Hepatocyte (in vitro differentiated cells): ENCODE results near the gene MISP3. TPM values are rescaled to one million over a fixed set of nuclear protein-coding genes. Genes with fewer than 3 reads are reported as not detected.

Source experiments
- DNase-seq: peaks from one replicate; pipeline ENCODE4 v3.0.0-alpha.2; 2016; ENCODE audit warnings: low spot score
- H2AFZ ChIP-seq: fragments of 200-600 bp; sonication (generic); 2 replicates; pipeline ENCODE4 v1.6.0; 2016; ENCODE audit warnings: antibody characterized with exemption, mild to moderate bottlenecking
- H3K27ac ChIP-seq: fragments of 200-600 bp; sonication (generic); 2 replicates; pipeline ENCODE4 v1.5.1; 2016; ENCODE audit warnings: mild to moderate bottlenecking
- H3K27me3 ChIP-seq: fragments of 200-600 bp; sonication (generic); 2 replicates; pipeline ENCODE4 v1.6.1; 2016
- H3K36me3 ChIP-seq: fragments of 200-600 bp; sonication (generic); replicated peaks from 2 replicates; pipeline ENCODE4 v1.5.1; 2016; ENCODE audit warnings: low read depth; ENCODE audit not compliant: insufficient read depth
- H3K4me1 ChIP-seq: fragments of 200-600 bp; sonication (generic); 2 replicates; pipeline ENCODE4 v1.5.1; 2016; ENCODE audit warnings: mild to moderate bottlenecking, moderate library complexity; ENCODE audit not compliant: insufficient read depth
- H3K4me2 ChIP-seq: fragments of 200-600 bp; sonication (generic); 2 replicates; pipeline ENCODE4 v1.6.0; 2016
- H3K4me3 ChIP-seq: fragments of 200-600 bp; sonication (generic); 2 replicates; pipeline ENCODE4 v1.5.1; 2016; ENCODE audit warnings: mild to moderate bottlenecking
- H3K79me2 ChIP-seq: fragments of 200-600 bp; sonication (generic); 2 replicates; pipeline ENCODE4 v1.6.0; 2017; ENCODE audit warnings: mild to moderate bottlenecking
- H3K9me2 ChIP-seq: fragments of 200-600 bp; sonication (generic); replicated peaks from 2 replicates; pipeline ENCODE4 v1.6.0; 2017; ENCODE audit warnings: mild to moderate bottlenecking; ENCODE audit not compliant: insufficient read depth
- H3K9me3 ChIP-seq: fragments of 200-600 bp; sonication (generic); 2 replicates; pipeline ENCODE4 v1.5.1; 2016; ENCODE audit warnings: low read depth, mild to moderate bottlenecking
- H4K20me1 ChIP-seq: fragments of 200-600 bp; sonication (generic); 2 replicates; pipeline ENCODE4 v1.6.0; 2016; ENCODE audit warnings: mild to moderate bottlenecking; ENCODE audit not compliant: insufficient read depth, poor library complexity, severe bottlenecking
- EZH2 ChIP-seq: fragments of 200-600 bp; sonication (generic); IDR thresholded peaks from 2 replicates; pipeline ENCODE4 v1.6.1; 2016; ENCODE audit warnings: antibody characterized with exemption, mild to moderate bottlenecking, borderline replicate concordance
- EZH2phosphoT487 ChIP-seq: fragments of 200-600 bp; sonication (generic); IDR thresholded peaks from one replicate; pipeline ENCODE4 v1.6.1; 2018; ENCODE audit warnings: antibody characterized with exemption, mild to moderate bottlenecking, low read depth, moderate library complexity; ENCODE audit not compliant: unreplicated experiment, severe bottlenecking
- WGBS: methylation state at CpG from one replicate; pipeline ENCODE4 v1.1.6; 2016; ENCODE audit warnings: low lambda C conversion rate; ENCODE audit errors: missing lambda C conversion rate; 5-methylcytosine and 5-hydroxymethylcytosine counted together
- polyA plus RNA-seq: library from polyadenylated mRNA; unstranded; fragments of >200 nt; fragmentation: Nextera tagmentation; extraction: Ambion mirVana; gene quantifications from 2 replicates; pipeline ENCODE4 v1.2.1, GENCODE V29; 2016
- total RNA-seq: library from RNA; depleted of rRNA; stranded (reverse); fragments of >200 nt; gene quantifications from 2 replicates; pipeline ENCODE4 v1.2.3, GENCODE V29; 2014
- TF ChIP-seq, protein P1 (sequence below): fragments of 200-600 bp; sonication (generic); IDR thresholded peaks from 2 replicates; pipeline ENCODE4 v1.5.1; 2016; ENCODE audit warnings: antibody characterized with exemption, mild to moderate bottlenecking; ENCODE audit not compliant: poor library complexity

The MISP3 gene
- total and polyA plus RNA-seq, 2 experiments from 2014 or later, result 4.9 to 13.1 TPM

DNA sequence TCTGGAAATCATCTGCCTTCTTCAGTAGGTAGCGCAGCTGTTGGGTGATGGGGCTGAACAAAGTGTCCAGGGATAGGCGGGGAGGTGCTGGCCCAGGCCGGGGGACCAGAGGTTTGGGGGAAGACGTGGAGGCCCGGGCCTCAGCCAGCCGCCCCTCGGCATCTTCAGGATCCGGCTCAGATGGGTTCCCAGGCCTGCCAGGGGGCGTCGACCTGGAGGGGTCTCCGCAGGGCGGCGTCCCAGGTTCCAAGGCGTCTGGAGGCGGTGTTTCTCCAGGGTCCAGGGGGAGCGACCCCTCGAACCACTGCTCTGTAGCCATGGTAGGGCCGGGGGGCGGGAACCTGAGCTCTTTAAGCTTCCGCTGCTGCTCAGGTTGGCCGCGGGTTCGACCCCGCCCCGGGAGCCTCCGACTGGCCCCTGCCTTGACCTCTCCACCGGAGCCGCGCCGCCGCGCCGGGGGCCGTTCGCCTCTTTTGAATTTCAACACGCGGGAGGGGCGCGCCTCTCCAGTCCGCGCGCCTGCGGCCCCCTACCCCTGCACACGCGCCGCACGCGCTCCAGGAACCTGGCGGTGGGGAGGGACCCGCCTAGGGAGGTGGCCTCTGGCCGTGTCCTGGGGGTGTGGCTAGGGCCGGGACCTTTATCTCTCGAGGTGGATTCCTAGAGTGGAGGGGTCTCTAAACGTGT is 12.9 kb downstream of the MISP3 start, which contains the start of gene C19orf67:
TSS of gene C19orf67 (minus strand) at position 475 of the 687 bp plus-strand sequence. CDS start at position 319, 156 bp downstream.
- Histone ChIP-seq H3K79me2 (peaks cover 15% of the 10 kb centered on the region), H3K4me1 (peaks cover 6% of the 10 kb centered on the region), H3K4me3 (no peak within 1 kb of the TSS), H2AFZ (no peak within 1 kb of the TSS), H3K4me2 (peak within 1 kb of the TSS; percentile 77), H4K20me1 (peaks cover 7% of the 10 kb centered on the region), H3K27me3 (no peaks in the 10 kb centered on the region), H3K9me3 (no peaks in the 10 kb centered on the region), H3K36me3 (no peaks in the 10 kb centered on the region), H3K9me2 (no peaks in the 10 kb centered on the region), H3K27ac (no peak within 1 kb of the TSS)
- TF ChIP-seq EZH2phosphoT487 (no peak), EZH2 (no peak)
- TF ChIP-seq, protein P1, sequence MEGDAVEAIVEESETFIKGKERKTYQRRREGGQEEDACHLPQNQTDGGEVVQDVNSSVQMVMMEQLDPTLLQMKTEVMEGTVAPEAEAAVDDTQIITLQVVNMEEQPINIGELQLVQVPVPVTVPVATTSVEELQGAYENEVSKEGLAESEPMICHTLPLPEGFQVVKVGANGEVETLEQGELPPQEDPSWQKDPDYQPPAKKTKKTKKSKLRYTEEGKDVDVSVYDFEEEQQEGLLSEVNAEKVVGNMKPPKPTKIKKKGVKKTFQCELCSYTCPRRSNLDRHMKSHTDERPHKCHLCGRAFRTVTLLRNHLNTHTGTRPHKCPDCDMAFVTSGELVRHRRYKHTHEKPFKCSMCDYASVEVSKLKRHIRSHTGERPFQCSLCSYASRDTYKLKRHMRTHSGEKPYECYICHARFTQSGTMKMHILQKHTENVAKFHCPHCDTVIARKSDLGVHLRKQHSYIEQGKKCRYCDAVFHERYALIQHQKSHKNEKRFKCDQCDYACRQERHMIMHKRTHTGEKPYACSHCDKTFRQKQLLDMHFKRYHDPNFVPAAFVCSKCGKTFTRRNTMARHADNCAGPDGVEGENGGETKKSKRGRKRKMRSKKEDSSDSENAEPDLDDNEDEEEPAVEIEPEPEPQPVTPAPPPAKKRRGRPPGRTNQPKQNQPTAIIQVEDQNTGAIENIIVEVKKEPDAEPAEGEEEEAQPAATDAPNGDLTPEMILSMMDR, result no peak
- DNase-seq, result peak; percentile 33
- WGBS, result 33% methylated on average over 47 of the region's 54 CpGs

DNA sequence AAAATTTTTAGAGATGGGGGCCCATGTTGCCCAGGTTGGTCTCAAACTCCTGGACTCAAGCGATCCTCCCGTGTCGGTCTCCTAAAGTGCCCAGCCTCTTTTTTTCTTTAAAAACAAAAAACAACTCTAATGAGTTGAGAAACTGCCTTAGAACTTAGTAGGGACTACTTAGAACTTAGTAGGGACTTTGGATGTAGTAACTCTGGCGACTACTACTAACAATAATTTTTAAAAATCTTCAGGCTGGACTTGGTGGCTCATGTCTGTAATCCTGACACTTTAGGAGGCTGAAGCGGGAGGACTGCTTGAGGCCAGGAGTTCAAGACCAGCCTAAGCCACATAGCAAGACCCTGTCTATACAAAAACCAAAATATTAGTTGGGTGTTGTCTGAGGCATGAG is 13.5 kb downstream of the MISP3 start:
- Histone ChIP-seq H4K20me1 (peaks cover 7% of the 10 kb centered on the region), H3K9me2 (no peaks in the 10 kb centered on the region), H2AFZ (no peak overlapping the region), H3K9me3 (no peaks in the 10 kb centered on the region), H3K36me3 (no peaks in the 10 kb centered on the region), H3K27ac (no peak overlapping the region), H3K27me3 (no peaks in the 10 kb centered on the region), H3K4me3 (no peak overlapping the region), H3K79me2 (peaks cover 15% of the 10 kb centered on the region), H3K4me1 (peaks cover 6% of the 10 kb centered on the region), H3K4me2 (peak overlapping the region; percentile 77)
- 69% methylated on average over 5 of the region's 5 CpGs for WGBS
- no peak for TF ChIP-seq EZH2phosphoT487
- TF ChIP-seq, protein P1, result no peak
- no peak for DNase-seq

DNA sequence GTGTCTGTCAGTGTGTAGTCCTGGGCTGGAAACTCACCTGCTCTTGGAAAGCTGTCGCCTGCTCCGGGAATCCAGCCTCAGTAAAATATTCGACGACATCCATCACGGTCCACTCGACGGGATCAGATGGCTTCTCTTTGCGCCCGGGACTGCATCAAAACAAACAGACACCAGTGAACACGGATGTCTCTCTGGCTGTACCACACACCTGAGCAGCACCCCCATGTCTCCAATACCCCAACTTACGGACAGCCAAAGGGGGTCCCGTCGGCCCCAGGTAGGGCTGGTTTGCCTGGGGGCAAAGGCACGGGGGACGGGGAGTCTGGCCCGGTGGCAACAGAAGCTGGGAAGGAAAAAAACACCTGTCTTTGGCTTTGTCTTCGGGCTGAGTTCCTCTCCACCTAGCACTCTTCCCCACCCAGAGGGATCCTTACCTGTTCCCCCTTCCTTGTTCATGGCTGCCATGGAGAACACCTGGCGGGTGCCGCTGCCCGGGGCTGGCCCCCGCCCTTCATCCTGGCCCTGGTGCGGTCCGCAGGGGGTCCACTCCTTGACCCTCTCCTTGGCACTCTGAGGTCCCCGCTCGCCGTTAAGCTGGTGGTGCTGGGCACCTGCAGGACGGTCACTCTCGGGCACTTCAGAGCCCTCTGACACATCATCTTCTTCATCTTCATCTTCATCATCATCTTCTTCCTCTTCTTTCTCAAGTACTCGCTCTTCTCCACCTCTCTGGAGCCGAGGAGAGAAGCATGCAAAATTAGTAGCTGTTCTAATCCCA is 16.2 kb downstream of the MISP3 start:
- Histone ChIP-seq H3K9me2 (no peaks in the 10 kb centered on the region), H3K27ac (no peak overlapping the region), H3K4me3 (peak overlapping the region; percentile 52), H3K36me3 (no peaks in the 10 kb centered on the region), H3K4me1 (no peaks in the 10 kb centered on the region), H3K9me3 (no peaks in the 10 kb centered on the region), H4K20me1 (peaks cover 7% of the 10 kb centered on the region), H2AFZ (no peak overlapping the region), H3K4me2 (peak overlapping the region; percentile 92), H3K79me2 (peaks cover 6% of the 10 kb centered on the region), H3K27me3 (no peaks in the 10 kb centered on the region)
- 93% methylated on average over 28 of the region's 30 CpGs for WGBS
- DNase-seq, result peak; percentile 8
- TF ChIP-seq EZH2 (no peak), EZH2phosphoT487 (no peak)
- TF ChIP-seq, protein P1, result no peak
